OCI-LY1 (cell line): Measurements from ENCODE around the gene ARHGEF17.

Experiments used
- CTCF ChIP-seq: fragments of 200-600 bp; sonication (generic), shearing (Covaris generic); IDR thresholded peaks from 2 replicates; pipeline ENCODE4 v1.5.1; 2017; ENCODE audit warnings: mild to moderate bottlenecking, antibody characterized with exemption, low read length, moderate library complexity, mixed read lengths
- EZH2 ChIP-seq: fragments of 200-600 bp; sonication (generic), shearing (Covaris generic); IDR thresholded peaks from 2 replicates; pipeline ENCODE4 v1.8.0; 2017; ENCODE audit warnings: borderline replicate concordance, mixed run types, mild to moderate bottlenecking, antibody characterized with exemption, low read length, moderate library complexity, mixed read lengths

- TF ChIP-seq CTCF (no peak), EZH2 (no peak)
Measured at GRCh38 chr11:73393011-73393380, 84.9 kb downstream of the ARHGEF17 start.
